Mesenchymal stem cell (in vitro differentiated cells and primary cell): ENCODE results near the gene RAP1GAP2.

Source experiments
- DNase-seq: peaks from one replicate; pipeline ENCODE4 v3.0.0-alpha.2; 2013
- H2AFZ ChIP-seq: one replicate; pipeline ENCODE4 v1.6.1; 2013; ENCODE audit warnings: low read depth, mild to moderate bottlenecking, control low read depth, inconsistent platforms, low read length, moderate library complexity
- H2AK5ac ChIP-seq: 2 replicates; pipeline ENCODE4 v1.6.1; 2013; ENCODE audit warnings: low read length, moderate library complexity, mild to moderate bottlenecking, inconsistent platforms; ENCODE audit not compliant: severe bottlenecking
- H2BK120ac ChIP-seq: one replicate; pipeline ENCODE4 v1.6.1; 2013; ENCODE audit warnings: low read depth, mild to moderate bottlenecking, inconsistent platforms, low read length, moderate library complexity
- H2BK12ac ChIP-seq, 2 experiments: one replicate each; pipeline ENCODE4 v1.6.1; 2013; ENCODE audit warnings: inconsistent platforms in 2 of 2, low read length in 2 of 2, mild to moderate bottlenecking in 2 of 2, moderate library complexity in 2 of 2, control low read depth in 1 of 2
- H2BK15ac ChIP-seq: one replicate; pipeline ENCODE4 v1.6.1; 2013; ENCODE audit warnings: mild to moderate bottlenecking, low read depth, inconsistent platforms; ENCODE audit not compliant: poor library complexity, severe bottlenecking
- H2BK5ac ChIP-seq: 2 replicates; pipeline ENCODE4 v1.6.1; 2013; ENCODE audit warnings: low read depth, mild to moderate bottlenecking, low read length, control low read depth, inconsistent platforms; ENCODE audit not compliant: poor library complexity, severe bottlenecking
- H3K14ac ChIP-seq, 2 experiments: one replicate each; pipeline ENCODE4 v1.6.1; 2013; ENCODE audit warnings: inconsistent platforms in 2 of 2, low read length in 2 of 2, control low read depth in 1 of 2, mild to moderate bottlenecking in 1 of 2, moderate library complexity in 1 of 2
- H3K18ac ChIP-seq, 2 experiments: one replicate each; pipeline ENCODE4 v1.6.1; 2013; ENCODE audit warnings: inconsistent platforms in 2 of 2, low read length in 2 of 2, control low read depth in 1 of 2, low read depth in 1 of 2, mild to moderate bottlenecking in 1 of 2
- H3K23ac ChIP-seq, 2 experiments: one replicate each; pipeline ENCODE4 v1.6.1; 2013; ENCODE audit warnings: inconsistent platforms in 2 of 2, low read length in 2 of 2, mild to moderate bottlenecking in 2 of 2, moderate library complexity in 2 of 2, control low read depth in 1 of 2
- H3K27ac ChIP-seq: 2 replicates; pipeline ENCODE4 v1.5.1; 2013; ENCODE audit warnings: mild to moderate bottlenecking, moderate library complexity, low read length, control low read depth, inconsistent platforms; ENCODE audit not compliant: poor library complexity, severe bottlenecking
- H3K27me3 ChIP-seq, 2 experiments: 2 replicates each; pipeline versions ENCODE4 v1.6.1 to v1.7.0; 2013; ENCODE audit warnings: low read length in 2 of 2, mild to moderate bottlenecking in 2 of 2, moderate library complexity in 2 of 2, control low read depth in 1 of 2, inconsistent platforms in 1 of 2; ENCODE audit not compliant: control insufficient read depth in 1 of 2, insufficient read depth in 1 of 2
- H3K36me3 ChIP-seq, 2 experiments: 2 replicates each; pipeline versions ENCODE4 v1.6.1 to v1.7.0; 2013; ENCODE audit warnings: low read length in 2 of 2, control low read depth in 1 of 2, inconsistent platforms in 1 of 2, low read depth in 1 of 2, mild to moderate bottlenecking in 1 of 2; ENCODE audit not compliant: insufficient read depth in 2 of 2, control insufficient read depth in 1 of 2
- H3K4ac ChIP-seq, 2 experiments: one replicate each; pipeline ENCODE4 v1.6.1; 2013; ENCODE audit warnings: inconsistent platforms in 2 of 2, low read length in 2 of 2, mild to moderate bottlenecking in 2 of 2, moderate library complexity in 2 of 2, control low read depth in 1 of 2, low read depth in 1 of 2
- H3K4me1 ChIP-seq: 2 replicates; pipeline ENCODE4 v1.6.1; 2013; ENCODE audit warnings: low read depth, low read length, control low read depth; ENCODE audit not compliant: control insufficient read depth, insufficient read depth
- H3K4me2 ChIP-seq: 2 replicates; pipeline ENCODE4 v1.6.1; 2013; ENCODE audit warnings: low read length, mild to moderate bottlenecking, inconsistent platforms; ENCODE audit not compliant: poor library complexity, severe bottlenecking
- H3K4me3 ChIP-seq, 2 experiments: 2 replicates each; pipeline versions ENCODE4 v1.5.1 to v1.7.0; 2013; ENCODE audit warnings: low read length in 2 of 2, mild to moderate bottlenecking in 2 of 2, control low read depth in 1 of 2, low read depth in 1 of 2; ENCODE audit not compliant: insufficient read depth in 1 of 2
- H3K79me1 ChIP-seq: replicated peaks from 2 replicates; pipeline ENCODE4 v1.6.1; 2013; ENCODE audit warnings: mild to moderate bottlenecking, control low read depth, low read length, inconsistent platforms; ENCODE audit not compliant: poor library complexity, severe bottlenecking
- H3K9ac ChIP-seq: 2 replicates; pipeline ENCODE4 v1.7.0; 2013; ENCODE audit warnings: mild to moderate bottlenecking, low read length, moderate library complexity
- H3K9me3 ChIP-seq: 2 replicates; pipeline ENCODE4 v1.7.0; 2013; ENCODE audit warnings: mild to moderate bottlenecking, low read length; ENCODE audit not compliant: control insufficient read depth
- H4K8ac ChIP-seq: one replicate; pipeline ENCODE4 v1.6.1; 2013; ENCODE audit warnings: inconsistent platforms, mild to moderate bottlenecking, low read length, moderate library complexity
- H4K91ac ChIP-seq: one replicate; pipeline ENCODE4 v1.6.1; 2013; ENCODE audit warnings: mild to moderate bottlenecking, low read length, inconsistent platforms
- WGBS: methylation state at CpG from one replicate; pipeline ENCODE4 v1.1.7; 2013; ENCODE audit warnings: mixed read lengths; 5-methylcytosine and 5-hydroxymethylcytosine counted together

Gene RAP1GAP2

GRCh38 chr17:2849327-2849670 lies 53.1 kb downstream of the RAP1GAP2 start:
- peaks cover 26% of the 10 kb centered on the region for H3K4me1 ChIP-seq
- no peak overlapping the region for H2BK120ac ChIP-seq
- no peaks in the 10 kb centered on the region for H3K36me3 ChIP-seq
- H3K18ac ChIP-seq, result no peak overlapping the region
- WGBS, result 58% methylated on average over 13 of the region's 13 CpGs
- peaks cover 0 to 28% of the 10 kb centered on the region in 2 experiments for H3K27me3 ChIP-seq
- H3K4ac ChIP-seq, result no peak overlapping the region
- H3K4me3 ChIP-seq, result no peak overlapping the region
- H2BK5ac ChIP-seq, result no peak overlapping the region
- H3K9ac ChIP-seq, result no peak overlapping the region
- H3K79me1 ChIP-seq, result no peaks in the 10 kb centered on the region
- no peak for DNase-seq
- H3K23ac ChIP-seq, result no peak overlapping the region
- H3K9me3 ChIP-seq, result no peaks in the 10 kb centered on the region
- H3K14ac ChIP-seq, result no peak overlapping the region
- H2BK12ac ChIP-seq, result no peak overlapping the region
- H2AK5ac ChIP-seq, result peak overlapping the region; percentile 74
- H3K27ac ChIP-seq, result peak overlapping the region; percentile 92
- no peak overlapping the region for H4K91ac ChIP-seq
- no peak overlapping the region for H4K8ac ChIP-seq
- no peak overlapping the region for H2AFZ ChIP-seq
- no peak overlapping the region for H2BK15ac ChIP-seq
- H3K4me2 ChIP-seq, result no peak overlapping the region

GRCh38 chr17:2850991-2851390 lies 54.8 kb downstream of the RAP1GAP2 start:
- Histone ChIP-seq H4K8ac (no peak overlapping the region), H3K4me1 (peaks cover 28% of the 10 kb centered on the region), H2AFZ (no peak overlapping the region), H3K9ac (no peak overlapping the region), H3K79me1 (peaks cover 4% of the 10 kb centered on the region), H2BK5ac (no peak overlapping the region), H2BK15ac (no peak overlapping the region), H3K4me3 (no peak overlapping the region), H2AK5ac (peak overlapping the region; percentile 61), H3K36me3 (no peaks in the 10 kb centered on the region), H3K9me3 (no peaks in the 10 kb centered on the region), H3K27me3 (peaks cover 0 to 38% of the 10 kb centered on the region in 2 experiments), H3K23ac (no peak overlapping the region), H3K4ac (no peak overlapping the region), H3K27ac (no peak overlapping the region), H2BK120ac (no peak overlapping the region), H2BK12ac (no peak overlapping the region), H4K91ac (no peak overlapping the region), H3K14ac (no peak overlapping the region), H3K18ac (no peak overlapping the region), H3K4me2 (no peak overlapping the region)
- 92% methylated on average over 6 of the region's 6 CpGs for WGBS
- no peak for DNase-seq

- H3K27me3 ChIP-seq, result peaks cover 0 to 44% of the 10 kb centered on the region in 2 experiments
- no peak overlapping the region for H3K14ac ChIP-seq
- no peak overlapping the region for H4K8ac ChIP-seq
- no peak overlapping the region for H3K27ac ChIP-seq
- no peaks in the 10 kb centered on the region for H3K36me3 ChIP-seq
- H3K9ac ChIP-seq, result no peak overlapping the region
- no peak overlapping the region for H3K4me3 ChIP-seq
- H3K79me1 ChIP-seq, result peaks cover 10% of the 10 kb centered on the region
- H3K23ac ChIP-seq, result no peak overlapping the region
- no peak overlapping the region for H2AK5ac ChIP-seq
- H3K9me3 ChIP-seq, result no peaks in the 10 kb centered on the region
- no peak overlapping the region for H2BK5ac ChIP-seq
- no peak overlapping the region for H2BK120ac ChIP-seq
- 92% methylated on average over 2 of the region's 4 CpGs for WGBS
- no peak overlapping the region for H3K18ac ChIP-seq
- no peak overlapping the region for H2BK12ac ChIP-seq
- no peak overlapping the region for H2AFZ ChIP-seq
- H2BK15ac ChIP-seq, result no peak overlapping the region
- no peak for DNase-seq
- H3K4me2 ChIP-seq, result no peak overlapping the region
- H3K4ac ChIP-seq, result no peak overlapping the region
- H4K91ac ChIP-seq, result no peak overlapping the region
- peaks cover 28% of the 10 kb centered on the region for H3K4me1 ChIP-seq
Measured at GRCh38 chr17:2851615-2852014, 55.4 kb downstream of the RAP1GAP2 start.

GRCh38 chr17:2852221-2852620 lies 56.0 kb downstream of the RAP1GAP2 start:
- Histone ChIP-seq H2AFZ (no peak overlapping the region), H3K36me3 (no peaks in the 10 kb centered on the region), H2AK5ac (no peak overlapping the region), H3K9me3 (no peaks in the 10 kb centered on the region), H3K4ac (no peak overlapping the region), H3K4me3 (no peak overlapping the region), H3K14ac (no peak overlapping the region), H3K9ac (no peak overlapping the region), H3K23ac (no peak overlapping the region), H3K4me2 (no peak overlapping the region), H4K8ac (no peak overlapping the region), H3K18ac (no peak overlapping the region), H4K91ac (no peak overlapping the region), H2BK5ac (no peak overlapping the region), H3K4me1 (peaks cover 28% of the 10 kb centered on the region), H2BK120ac (no peak overlapping the region), H2BK12ac (no peak overlapping the region), H2BK15ac (no peak overlapping the region), H3K27ac (no peak overlapping the region), H3K27me3 (peaks cover 0 to 50% of the 10 kb centered on the region in 2 experiments), H3K79me1 (peaks cover 14% of the 10 kb centered on the region)
- no peak for DNase-seq
- 63% methylated on average over 4 of the region's 6 CpGs for WGBS
